GM18499 (cell line): Measurements from ENCODE around the gene LILRB3.
"Not testable (repeated sequence)": the region's sequence is repeated elsewhere in the genome, so short reads cannot be mapped to it uniquely, and the experiment has no call there.

Experiments used
- ATAC-seq: cut with Tn5 transposase; IDR thresholded peaks from one replicate; pipeline ENCODE4 v1.9.1; 2021; ENCODE audit warnings: moderate number of reproducible peaks; ENCODE audit not compliant: insufficient read depth, unreplicated experiment

LILRB3 gene

GRCh38 chr19:54191811-54192453, 30.9 kb downstream of the LILRB3 start:
- ATAC-seq: no peak

- peak; percentile 7 for ATAC-seq
These were observed 31.6 kb downstream of the LILRB3 start, which contains the start of gene TSEN34 for GRCh38 chr19:54191011-54191810. Gene TSEN34 (plus strand): TSS chr19:54191308. CDS start chr19:54191365, 57 bp downstream.

DNA sequence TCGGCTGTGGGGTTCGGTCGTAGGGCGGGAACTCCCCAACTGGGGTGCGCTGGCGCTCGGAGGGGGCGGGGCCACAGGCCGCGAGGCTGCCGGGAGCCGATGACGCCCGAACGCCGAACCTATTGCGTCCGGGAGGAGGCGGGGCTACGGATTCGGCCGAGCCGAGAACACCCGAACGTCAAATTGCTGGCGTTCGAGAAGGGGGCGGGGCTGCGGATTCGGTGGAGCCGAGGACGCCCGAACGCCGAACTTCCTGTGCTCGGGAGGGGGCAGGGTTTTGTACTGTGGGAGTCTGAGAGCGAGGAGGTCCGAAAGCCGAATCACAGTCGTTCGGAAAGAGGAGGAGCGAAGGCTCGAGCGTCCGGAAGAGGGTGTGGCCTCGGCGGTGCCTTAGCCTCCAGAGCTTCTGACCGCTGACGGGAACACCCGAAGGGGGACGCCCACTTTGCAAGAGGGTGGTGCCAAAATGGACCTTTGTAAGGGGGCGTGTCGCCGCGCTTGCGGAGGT, 32.2 kb downstream of the LILRB3 start:
- ATAC-seq: peak; percentile 34

DNA sequence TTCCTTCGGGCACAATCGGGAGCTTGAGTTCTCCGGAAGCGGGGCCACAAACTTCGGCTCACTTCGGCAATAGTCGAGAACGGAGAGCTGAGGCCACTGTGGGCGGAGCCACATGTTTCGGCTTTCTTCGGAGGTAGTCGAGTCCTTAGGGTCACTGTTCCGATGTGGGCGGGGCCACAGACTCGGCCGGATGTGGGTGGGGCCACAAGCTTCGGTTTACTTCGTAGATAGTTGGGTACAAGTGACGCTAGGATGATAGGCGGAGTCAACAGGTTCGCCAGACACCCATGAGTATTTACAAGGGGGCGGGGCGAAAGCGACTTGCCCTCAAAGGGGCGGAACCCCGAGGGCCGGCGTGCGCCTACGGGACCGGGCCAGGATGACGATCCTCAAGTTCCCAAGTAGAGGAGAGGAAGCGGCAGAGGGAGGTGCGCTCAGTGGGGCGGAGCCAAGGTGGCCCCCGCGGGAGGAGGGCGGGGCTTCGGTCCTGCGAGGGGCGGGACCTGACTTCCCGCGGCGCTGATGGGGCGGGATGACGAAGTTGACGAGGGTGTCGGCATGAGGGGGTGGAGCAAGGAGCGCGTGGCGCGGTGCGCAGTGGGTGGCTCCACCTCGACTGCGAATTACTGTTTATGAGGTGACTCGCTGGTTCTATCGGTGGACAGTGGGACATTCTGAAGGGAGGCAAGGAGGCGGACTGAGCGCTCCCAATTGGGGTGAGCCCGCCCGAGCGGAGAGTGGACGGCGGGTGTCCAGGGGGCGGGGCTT, 32.9 kb downstream of the LILRB3 start:
- peak; percentile 35 for ATAC-seq

DNA sequence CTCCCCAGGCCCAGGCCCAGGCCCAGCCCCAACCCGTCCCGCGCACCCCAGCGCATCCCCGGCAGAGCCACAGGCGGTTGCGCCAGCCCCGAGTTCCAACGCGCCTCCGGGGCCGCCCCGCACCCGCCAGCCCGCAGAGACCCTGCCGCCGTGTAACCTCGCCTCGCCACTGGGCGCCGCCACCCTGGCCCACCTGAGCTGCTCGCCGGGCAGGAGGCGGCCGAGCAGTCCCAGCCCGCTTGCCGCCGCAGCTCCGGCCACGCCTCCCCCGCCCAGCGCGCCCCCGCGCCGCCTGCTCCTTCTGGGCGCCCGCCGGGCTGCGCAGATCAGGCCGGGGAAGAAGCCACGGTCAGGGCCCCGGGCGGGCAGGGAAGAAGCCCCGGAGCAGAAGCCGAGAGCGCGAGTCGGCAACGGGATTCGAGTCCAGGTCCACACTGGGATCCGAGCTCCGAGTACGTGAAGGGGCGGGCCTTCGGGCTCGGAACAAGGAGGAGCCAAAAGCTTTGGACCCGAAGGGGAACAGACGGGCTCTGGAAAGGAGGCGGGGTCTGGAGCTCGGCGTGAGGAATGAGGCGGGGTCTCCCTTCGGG, 33.6 kb downstream of the LILRB3 start, which contains the start of gene MBOAT7:
Gene MBOAT7 (minus strand): TSS at position 436 of the 590 bp plus-strand sequence. CDS start 1,072 bp downstream, outside the sequence.
- peak; percentile 3 for ATAC-seq

DNA sequence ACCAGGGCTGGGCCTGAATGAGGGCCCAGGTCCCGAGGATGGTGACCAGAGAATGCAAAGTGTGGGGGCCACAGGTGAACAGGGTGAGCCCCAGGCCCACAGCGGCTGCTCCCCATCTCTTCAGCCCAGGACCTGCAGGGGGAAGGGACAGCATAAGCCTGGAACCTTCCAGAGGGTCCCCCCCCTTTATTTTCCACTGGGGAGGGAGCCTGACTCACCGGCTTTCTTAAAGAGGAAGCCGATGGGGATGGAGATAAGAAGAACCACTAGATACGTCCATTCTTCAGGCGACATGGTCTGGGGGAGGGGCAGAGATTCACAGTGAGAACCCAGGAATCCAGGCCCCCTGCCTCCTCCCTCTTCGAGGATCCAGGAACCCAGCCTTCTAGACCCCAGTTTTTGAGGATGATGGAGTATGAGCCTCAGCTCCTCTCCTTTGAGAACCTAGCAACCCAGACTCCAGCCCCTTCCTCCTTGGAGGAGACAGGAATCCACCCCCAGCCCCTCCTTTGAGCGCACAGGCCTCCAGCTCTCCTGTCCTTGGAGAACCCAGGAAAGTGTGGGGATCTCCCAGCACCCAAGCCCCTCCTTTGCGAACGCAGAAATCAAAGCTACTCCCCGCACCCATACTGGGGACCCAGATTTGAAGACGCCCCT, 34.5 kb downstream of the LILRB3 start:
- ATAC-seq: no peak

DNA sequence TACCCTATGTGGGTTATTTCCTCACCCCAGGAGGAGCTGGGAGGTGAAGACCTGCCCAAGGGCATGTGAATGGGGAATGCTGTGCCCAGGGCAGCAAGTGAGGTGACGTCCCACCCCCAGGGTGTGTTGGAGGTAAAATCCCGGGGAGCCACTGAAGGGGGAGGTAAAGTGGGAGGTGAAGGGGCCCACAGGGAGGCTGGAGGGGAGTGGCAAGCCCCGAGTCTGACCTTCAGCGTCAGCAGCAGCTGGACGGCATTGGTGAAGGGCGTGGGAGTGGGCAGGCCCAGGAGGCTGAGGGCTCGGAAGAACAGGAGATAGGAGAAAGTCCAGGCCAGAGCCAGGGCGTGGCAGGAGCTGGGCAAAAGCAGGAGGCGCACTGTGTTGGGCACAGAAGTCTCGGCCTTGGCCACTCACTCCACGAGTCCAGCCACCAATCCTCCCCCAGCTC, 35.8 kb downstream of the LILRB3 start:
- no peak for ATAC-seq

DNA sequence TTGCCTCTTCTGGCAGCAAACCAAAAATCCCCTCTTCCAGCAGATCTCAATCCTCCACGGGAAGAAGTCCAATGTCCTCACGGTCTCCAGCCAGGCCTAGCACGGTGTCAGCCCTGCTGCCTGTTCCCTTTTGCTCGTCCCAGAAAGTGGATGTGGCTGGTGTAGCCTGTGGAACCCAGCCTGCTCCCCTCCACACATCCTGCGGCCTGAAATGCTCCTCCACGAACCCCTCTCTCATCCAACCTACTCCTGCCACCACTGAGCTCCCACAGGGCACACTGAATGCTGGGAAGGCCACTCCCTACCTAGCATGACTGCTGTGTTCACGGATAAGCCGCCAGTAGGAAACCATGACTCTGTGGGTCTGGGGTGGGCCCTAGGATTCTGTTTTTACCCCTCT, 36.5 kb downstream of the LILRB3 start:
- ATAC-seq: no peak

DNA sequence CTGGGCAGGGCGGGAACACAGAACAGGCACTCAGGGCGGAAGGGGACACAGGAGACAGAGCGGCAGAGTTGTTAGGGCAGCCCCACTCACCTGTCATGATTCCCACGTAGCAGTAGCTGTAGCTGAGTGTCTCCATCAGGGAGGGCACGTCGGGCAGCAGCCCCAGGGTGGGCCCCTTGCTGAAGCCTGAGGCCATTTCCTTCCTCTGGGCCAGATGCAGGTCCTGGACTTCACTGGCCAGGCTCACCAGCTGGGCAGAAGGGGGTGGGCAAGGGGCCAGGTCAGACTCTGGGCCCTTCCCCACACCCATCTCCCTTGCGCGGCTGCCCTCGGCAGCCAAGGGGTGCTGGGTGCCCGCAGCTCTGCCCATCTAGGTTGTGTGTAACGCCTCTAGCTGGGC, 39.4 kb downstream of the LILRB3 start:
- ATAC-seq: no peak

- ATAC-seq: not testable (repeated sequence)
These were observed 40.9 kb downstream of the LILRB3 start for GRCh38 chr19:54181894-54182293.

- no peak for ATAC-seq
These were observed 42.1 kb downstream of the LILRB3 start for GRCh38 chr19:54180691-54181091.

GRCh38 chr19:54179921-54180461, 42.8 kb downstream of the LILRB3 start:
- no peak for ATAC-seq

DNA sequence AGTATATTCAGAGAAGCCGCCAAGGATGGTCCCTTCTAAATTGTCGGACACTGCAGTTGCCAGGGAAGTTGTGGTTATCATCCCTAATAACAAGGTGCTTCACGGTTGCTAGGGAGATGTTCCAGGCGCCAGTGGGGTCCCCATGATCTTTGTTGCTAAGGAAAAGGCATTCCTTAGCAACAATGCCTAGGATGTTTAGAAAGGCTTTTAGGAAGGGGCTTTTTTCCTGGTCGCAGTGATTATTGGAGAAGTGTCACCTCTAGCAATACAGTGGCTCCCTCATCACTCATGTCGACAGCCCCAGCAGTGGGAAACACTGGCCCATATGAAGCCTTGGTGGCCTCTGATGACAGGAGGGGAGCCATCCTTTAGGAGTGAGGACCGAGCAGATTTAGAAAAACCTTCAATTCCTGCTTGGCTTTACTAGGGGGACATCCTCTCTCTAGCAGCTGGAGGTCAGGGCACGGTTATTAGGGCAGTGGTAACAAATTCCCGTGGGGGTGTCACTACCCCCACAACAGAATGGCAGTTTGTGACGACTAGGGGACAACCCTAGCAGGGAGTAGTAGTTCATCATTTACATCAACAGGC, 43.5 kb downstream of the LILRB3 start:
- no peak for ATAC-seq

- no peak for ATAC-seq
These were observed 44.1 kb downstream of the LILRB3 start for GRCh38 chr19:54178581-54179261.

DNA sequence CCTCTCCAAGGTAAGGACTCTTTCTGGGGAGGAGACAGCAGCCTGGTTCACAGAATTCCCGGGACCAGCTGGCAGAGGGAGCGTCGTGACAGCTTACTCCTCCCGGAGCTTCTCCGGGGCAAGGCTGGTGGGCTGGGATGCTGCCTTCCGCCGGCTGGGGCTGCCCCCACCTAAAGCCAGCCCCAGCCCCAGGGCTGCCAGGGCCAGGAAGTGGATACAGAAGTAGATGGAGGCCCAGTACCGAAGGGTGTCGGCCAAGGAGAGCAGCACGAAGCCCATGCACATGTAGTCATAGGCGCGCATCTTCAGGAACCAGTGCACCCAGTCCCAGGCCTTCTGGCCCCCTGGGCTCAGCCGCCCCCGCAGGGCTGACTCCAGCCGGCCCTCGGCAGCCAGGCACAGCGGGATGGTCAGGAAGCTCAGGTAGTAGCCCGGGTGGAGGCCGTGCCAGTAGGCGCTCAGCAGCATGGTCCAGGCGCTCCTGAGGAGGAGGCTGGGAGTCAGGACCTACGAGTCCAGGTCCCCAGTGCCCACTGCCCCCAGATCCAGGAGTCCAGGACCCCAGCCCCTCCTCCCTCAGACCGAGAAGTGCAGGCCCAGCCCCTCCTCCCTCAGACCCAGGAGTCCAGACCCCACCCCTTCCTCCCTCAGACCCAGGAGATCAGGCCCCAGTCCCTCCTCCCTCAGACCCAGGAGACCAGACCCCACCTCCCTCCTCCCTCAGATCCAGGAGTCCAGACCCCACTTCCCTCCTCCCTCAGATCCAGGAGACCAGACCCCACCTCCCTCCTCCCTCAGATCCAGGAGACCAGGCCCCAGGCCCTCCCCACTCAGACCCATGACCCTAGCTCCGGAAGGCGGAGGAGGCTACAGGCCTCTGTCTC, 48.6 kb downstream of the LILRB3 start:
- ATAC-seq: no peak

DNA sequence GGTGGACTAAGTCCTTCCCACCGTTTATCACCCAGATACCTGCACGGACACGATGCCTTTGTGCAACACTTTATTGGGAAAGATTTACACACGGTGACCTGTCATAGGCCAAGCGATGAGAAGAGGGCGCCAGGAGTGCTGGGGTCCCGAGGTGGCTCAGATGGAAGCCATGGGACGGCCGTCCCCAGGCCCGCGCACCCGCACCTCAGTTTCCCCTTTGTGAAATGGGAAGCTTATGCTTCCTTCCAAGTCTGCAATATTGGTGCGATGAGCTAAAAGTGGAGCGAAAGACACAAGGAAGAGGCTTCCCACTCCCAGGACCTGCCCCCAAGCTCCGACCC, 49.5 kb downstream of the LILRB3 start:
- ATAC-seq: no peak

DNA sequence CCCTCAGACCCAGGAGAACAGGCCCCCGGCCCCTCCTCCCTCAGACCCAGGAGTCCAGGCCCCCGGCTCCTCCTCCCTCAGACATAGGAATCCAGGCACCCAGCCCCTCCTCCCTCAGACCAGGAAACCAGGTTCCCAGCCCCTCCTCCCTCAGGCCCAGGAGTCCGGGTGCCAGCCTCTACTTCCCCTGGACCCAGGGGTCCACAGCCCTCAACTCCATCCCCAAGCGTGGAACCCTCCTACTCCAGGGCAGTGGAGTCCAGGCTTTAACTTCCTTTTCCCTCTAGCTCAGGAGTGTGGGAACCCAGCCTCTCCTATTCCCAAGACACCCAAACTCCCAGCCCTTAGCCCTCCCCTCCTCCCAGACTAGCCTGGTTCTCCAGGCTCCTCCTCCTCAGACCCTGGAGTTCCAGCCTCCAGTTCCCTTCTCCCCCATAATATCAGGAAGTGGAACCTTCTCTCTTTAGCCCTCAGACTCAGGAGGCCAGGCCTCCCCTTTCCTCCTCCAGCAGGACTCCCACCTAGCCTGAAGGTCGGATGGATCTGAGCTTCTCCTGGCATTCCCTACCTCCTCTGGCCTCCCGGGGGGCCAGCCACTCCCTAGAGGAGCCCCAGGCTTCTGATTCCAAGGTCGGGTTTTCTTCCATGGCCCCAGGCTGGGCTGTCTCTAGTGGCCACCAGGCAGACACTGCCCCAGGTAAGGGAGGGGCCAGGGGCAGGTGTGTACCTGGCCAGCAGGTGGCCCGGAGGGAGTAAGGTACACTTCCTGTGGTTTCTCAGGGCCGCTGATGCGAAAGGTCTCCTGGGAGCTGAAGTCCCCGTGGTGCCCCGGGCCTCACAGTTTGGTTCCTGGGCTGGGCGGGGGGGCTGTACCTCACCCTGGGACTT, 50.1 kb downstream of the LILRB3 start, which contains the start of gene TMC4:
Gene TMC4 (minus strand): TSS at position 690 of the 888 bp plus-strand sequence. CDS start 43 bp downstream, at position 647.
- ATAC-seq: no peak
